ENCODE data around the gene DSG2. TPM values are rescaled to one million over a fixed set of nuclear protein-coding genes. Genes with fewer than 3 reads are reported as not detected.
A peak's percentile ranks its signal among the peaks of the same experiment; 100 is the strongest.

Gene DSG2
- total RNA-seq, result 34.2 TPM
- long read RNA-seq, full-length matches to known transcripts, result 48 of 60 reads
- long read RNA-seq, partial matches to known transcripts, result 2 of 60 reads
- long read RNA-seq, other reads (novel, unspliced or antisense), result 10 of 60 reads

- peak; percentile 98 for ATAC-seq
- Histone ChIP-seq H3K4me1 (peaks cover 3% of the 10 kb centered on the region), H3K27ac (peak within 1 kb of the TSS; percentile 76), H3K4me3 (peak within 1 kb of the TSS; percentile 53), H3K36me3 (no peaks in the 10 kb centered on the region), H3K9me3 (no peaks in the 10 kb centered on the region), H3K27me3 (peaks cover 12% of the 10 kb centered on the region)
- intact Hi-C loops (cut with DNase I), result no loop called here
- no peak for TF ChIP-seq CTCF (IDR thresholded peaks at IDR 0.05)
- peak; percentile 93 for DNase-seq
Measured at GRCh38 chr18:31497836-31498573, at the start of gene DSG2. Gene DSG2 (plus strand): TSS chr18:31498177. CDS start chr18:31498252, 75 bp downstream.

GRCh38 chr18:31450409-31450808 is 47.6 kb upstream of the DSG2 start:
- intact Hi-C loops (cut with DNase I), result no loop called here
- Histone ChIP-seq H3K36me3 (no peaks in the 10 kb centered on the region), H3K27ac (no peak overlapping the region), H3K27me3 (no peaks in the 10 kb centered on the region), H3K4me1 (no peaks in the 10 kb centered on the region), H3K4me3 (no peak overlapping the region), H3K9me3 (no peaks in the 10 kb centered on the region)
- ATAC-seq (no peak), DNase-seq (no peak)
- TF ChIP-seq CTCF (IDR thresholded peaks at IDR 0.05), result no peak

GRCh38 chr18:31451625-31452024 is 46.4 kb upstream of the DSG2 start:
- intact Hi-C loops (cut with DNase I), result no loop called here
- DNase-seq, result no peak
- no peaks in the 10 kb centered on the region for H3K27me3 ChIP-seq
- no peak overlapping the region for H3K4me3 ChIP-seq
- H3K27ac ChIP-seq, result no peak overlapping the region
- ATAC-seq, result no peak
- no peaks in the 10 kb centered on the region for H3K4me1 ChIP-seq
- H3K9me3 ChIP-seq, result no peaks in the 10 kb centered on the region
- H3K36me3 ChIP-seq, result no peaks in the 10 kb centered on the region
- no peak for TF ChIP-seq CTCF (IDR thresholded peaks at IDR 0.05)

- ATAC-seq, result no peak
- DNase-seq, result no peak
- H3K9me3 ChIP-seq, result no peaks in the 10 kb centered on the region
- H3K4me1 ChIP-seq, result no peaks in the 10 kb centered on the region
- no peak overlapping the region for H3K4me3 ChIP-seq
- intact Hi-C loops (cut with DNase I), result no loop called here
- no peak overlapping the region for H3K27ac ChIP-seq
- H3K36me3 ChIP-seq, result no peaks in the 10 kb centered on the region
- no peak for TF ChIP-seq CTCF (IDR thresholded peaks at IDR 0.05)
- H3K27me3 ChIP-seq, result no peaks in the 10 kb centered on the region
Measured at GRCh38 chr18:31454066-31454708, 43.8 kb upstream of the DSG2 start.

- H3K36me3 ChIP-seq, result no peaks in the 10 kb centered on the region
- no peaks in the 10 kb centered on the region for H3K4me1 ChIP-seq
- no peaks in the 10 kb centered on the region for H3K27me3 ChIP-seq
- no peak for TF ChIP-seq CTCF (IDR thresholded peaks at IDR 0.05)
- DNase-seq (no peak), ATAC-seq (no peak)
- intact Hi-C loops (cut with DNase I), result no loop called here
- H3K9me3 ChIP-seq, result no peaks in the 10 kb centered on the region
- H3K27ac ChIP-seq, result no peak overlapping the region
- H3K4me3 ChIP-seq, result no peak overlapping the region
Measured at GRCh38 chr18:31469629-31470028, 28.3 kb upstream of the DSG2 start.
